Thyroid gland (tissue), 4 donors: ENCODE results near the gene FSTL4. TPM values are rescaled to one million over a fixed set of nuclear protein-coding genes. Genes with fewer than 3 reads are reported as not detected.

Source experiments
- DNase-seq, 2 donors: peaks; one replicate each; pipeline ENCODE4 v3.0.0-alpha.2; 2019
- H3K27ac ChIP-seq, 3 donors: fragments of 200-600 bp; sonication (generic); 1 replicate in 2 of 3; 2 replicates in 1 of 3; pipeline ENCODE4 v1.5.1; 2016 to 2019; ENCODE audit warnings: mild to moderate bottlenecking in 1 of 3, moderate library complexity in 1 of 3
- H3K27me3 ChIP-seq: fragments of 200-600 bp; sonication (generic); one replicate; pipeline ENCODE4 v1.5.1; 2019
- H3K36me3 ChIP-seq, 2 donors: fragments of 200-600 bp; sonication (generic); one replicate each; pipeline ENCODE4 v1.5.1; 2016 to 2019
- H3K4me1 ChIP-seq, 2 donors: fragments of 200-600 bp; sonication (generic); one replicate each; pipeline ENCODE4 v1.5.1; 2017 to 2019
- H3K4me3 ChIP-seq, 3 donors: fragments of 200-600 bp; sonication (generic); replicated peaks in 1 of 3; 1 replicate in 2 of 3; 2 replicates in 1 of 3; pipeline ENCODE4 v1.5.1; 2016; ENCODE audit warnings: mild to moderate bottlenecking in 1 of 3
- H3K9me3 ChIP-seq: fragments of 200-600 bp; sonication (generic); one replicate; pipeline ENCODE4 v1.5.1; 2017
- POLR2A ChIP-seq, 2 donors: fragments of 450-650 bp; IDR thresholded peaks; one replicate each; pipeline ENCODE4 v1.6.1; 2017; ENCODE audit warnings: antibody characterized with exemption in 2 of 2, mild to moderate bottlenecking in 2 of 2, moderate library complexity in 1 of 2
- WGBS, 2 donors: methylation state at CpG; one replicate each; pipeline ENCODE4 v1.1.5; 2017; 5-methylcytosine and 5-hydroxymethylcytosine counted together
- intact Hi-C: fragments of 100-400 bp; cut with DNase I; formaldehyde crosslinking; loops from one replicate; pipeline ENCODE4 v1.15.1; 2023
- total RNA-seq, 4 donors: library from RNA; depleted of rRNA; stranded (reverse); fragments of >200 nt; gene quantifications; one replicate each; pipeline ENCODE4 v1.2.3, GENCODE V29; 2016
- TF ChIP-seq, protein P1 (sequence below), 6 experiments: fragments of 200-600 bp in 3 of 6; fragments of 450-650 bp in 3 of 6; sonication (generic) in 3 of 6; IDR thresholded peaks; one replicate each; pipeline ENCODE4 v1.5.1; 2016 to 2019; ENCODE audit warnings: antibody characterized with exemption in 6 of 6, mild to moderate bottlenecking in 2 of 6, inconsistent platforms in 1 of 6, moderate library complexity in 1 of 6

The FSTL4 gene
- total RNA-seq, 4 donors from 2014 or later: 0.10 to 0.13 TPM; not detected in 2

DNA sequence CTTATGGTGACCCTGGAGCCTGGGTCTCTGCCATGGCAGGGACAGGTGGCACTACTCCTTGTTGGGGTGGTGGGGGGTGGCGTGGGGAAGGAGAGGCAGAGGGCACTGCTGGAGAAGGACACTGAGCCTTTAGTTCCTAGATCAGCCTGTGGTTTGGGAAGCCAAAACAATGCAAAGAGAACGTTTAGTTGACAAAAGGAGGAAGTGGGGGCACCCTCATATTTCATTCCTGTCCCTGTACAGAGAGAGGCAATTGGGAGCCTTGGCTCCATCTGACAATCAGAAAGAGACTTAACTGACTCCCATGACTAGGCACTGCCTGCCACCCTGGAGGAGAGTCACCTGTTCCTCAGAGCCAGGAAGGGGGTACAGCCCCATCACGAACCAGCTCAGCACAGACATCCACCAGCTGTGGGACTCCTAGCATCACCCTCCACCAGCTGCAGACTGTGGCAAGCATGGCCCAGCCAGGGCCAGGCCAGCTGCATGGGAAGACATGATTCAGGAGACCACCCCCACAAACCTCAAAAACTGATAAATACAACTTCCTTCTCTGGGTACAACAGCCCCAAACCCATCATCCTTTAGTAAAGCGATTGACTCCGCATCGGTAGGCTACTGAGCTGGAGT is 303.1 kb downstream of the FSTL4 start:
- intact Hi-C loops: no loop called here
- H3K9me3 ChIP-seq: no peaks in the 10 kb centered on the region
- H3K4me3 ChIP-seq: no peak overlapping the region
- no peak for TF ChIP-seq POLR2A (IDR thresholded peaks at IDR 0.05)
- TF ChIP-seq, protein P1, sequence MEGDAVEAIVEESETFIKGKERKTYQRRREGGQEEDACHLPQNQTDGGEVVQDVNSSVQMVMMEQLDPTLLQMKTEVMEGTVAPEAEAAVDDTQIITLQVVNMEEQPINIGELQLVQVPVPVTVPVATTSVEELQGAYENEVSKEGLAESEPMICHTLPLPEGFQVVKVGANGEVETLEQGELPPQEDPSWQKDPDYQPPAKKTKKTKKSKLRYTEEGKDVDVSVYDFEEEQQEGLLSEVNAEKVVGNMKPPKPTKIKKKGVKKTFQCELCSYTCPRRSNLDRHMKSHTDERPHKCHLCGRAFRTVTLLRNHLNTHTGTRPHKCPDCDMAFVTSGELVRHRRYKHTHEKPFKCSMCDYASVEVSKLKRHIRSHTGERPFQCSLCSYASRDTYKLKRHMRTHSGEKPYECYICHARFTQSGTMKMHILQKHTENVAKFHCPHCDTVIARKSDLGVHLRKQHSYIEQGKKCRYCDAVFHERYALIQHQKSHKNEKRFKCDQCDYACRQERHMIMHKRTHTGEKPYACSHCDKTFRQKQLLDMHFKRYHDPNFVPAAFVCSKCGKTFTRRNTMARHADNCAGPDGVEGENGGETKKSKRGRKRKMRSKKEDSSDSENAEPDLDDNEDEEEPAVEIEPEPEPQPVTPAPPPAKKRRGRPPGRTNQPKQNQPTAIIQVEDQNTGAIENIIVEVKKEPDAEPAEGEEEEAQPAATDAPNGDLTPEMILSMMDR (IDR thresholded peaks at IDR 0.05): no peak
- no peaks in the 10 kb centered on the region for H3K27me3 ChIP-seq
- no peaks in the 10 kb centered on the region for H3K4me1 ChIP-seq
- no peaks in the 10 kb centered on the region for H3K36me3 ChIP-seq
- WGBS, 2 donors: 78 to 84% methylated on average over 5 to 6 of the region's 6 CpGs
- no peak overlapping the region for H3K27ac ChIP-seq
- DNase-seq: no peak

DNA sequence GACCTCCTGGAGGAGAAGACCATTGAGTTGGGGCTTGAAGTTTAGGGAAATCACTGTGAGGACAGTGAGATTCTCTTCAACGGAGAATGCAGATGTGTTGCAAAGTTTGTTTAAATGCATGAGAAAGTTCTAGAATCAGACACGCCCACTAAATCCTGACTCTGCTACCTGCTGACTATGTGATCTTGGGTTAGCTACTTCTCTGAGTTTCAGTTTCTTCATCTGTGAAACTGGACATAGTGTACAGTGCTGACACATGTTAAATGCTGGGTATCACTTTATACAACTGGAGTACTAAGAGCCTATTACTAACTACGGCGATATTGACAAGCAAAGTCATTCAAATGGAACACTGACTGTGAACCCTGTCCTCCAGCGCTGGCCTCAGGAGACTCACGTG is 305.1 kb downstream of the FSTL4 start:
- 74 to 78% methylated on average over 6 of the region's 6 CpGs for WGBS, 2 donors
- no peak for DNase-seq
- no peaks in the 10 kb centered on the region for H3K36me3 ChIP-seq
- H3K9me3 ChIP-seq: no peaks in the 10 kb centered on the region
- no peaks in the 10 kb centered on the region for H3K27me3 ChIP-seq
- TF ChIP-seq POLR2A (IDR thresholded peaks at IDR 0.05): no peak
- TF ChIP-seq, protein P1 (IDR thresholded peaks at IDR 0.05): no peak
- H3K4me3 ChIP-seq: no peak overlapping the region
- H3K27ac ChIP-seq: no peak overlapping the region
- H3K4me1 ChIP-seq: no peaks in the 10 kb centered on the region
- intact Hi-C loops: no loop called here

DNA sequence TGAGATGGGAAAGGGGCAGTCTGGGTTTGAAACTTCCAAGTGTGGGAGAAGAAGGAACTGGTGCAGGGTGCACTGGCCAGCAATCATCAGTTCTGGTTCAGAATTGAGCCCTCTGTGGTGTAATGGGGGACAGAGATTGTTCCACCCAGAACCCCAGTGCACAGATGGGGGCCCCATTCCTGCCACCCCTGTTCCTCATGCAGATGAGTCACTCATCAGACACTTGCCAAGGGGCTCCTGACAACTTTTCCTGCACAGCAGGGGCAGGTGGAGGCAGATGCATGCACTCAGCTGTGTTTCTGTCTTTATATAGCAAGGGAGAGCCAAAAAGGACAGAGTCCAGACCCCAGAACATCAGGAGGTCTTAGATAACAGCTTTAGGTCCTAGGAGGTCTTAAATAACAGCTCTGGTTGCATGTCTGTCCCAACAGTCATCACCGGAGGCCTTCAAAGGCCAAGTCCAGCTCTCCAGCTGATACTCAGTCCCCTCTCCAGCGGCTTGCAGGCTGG is 307.6 kb downstream of the FSTL4 start:
- Histone ChIP-seq H3K9me3 (no peaks in the 10 kb centered on the region), H3K27ac (no peak overlapping the region), H3K4me3 (no peak overlapping the region), H3K4me1 (no peaks in the 10 kb centered on the region), H3K27me3 (no peaks in the 10 kb centered on the region), H3K36me3 (no peaks in the 10 kb centered on the region)
- 80 to 100% methylated on average over 2 of the region's 2 CpGs for whole genome bisulfite sequencing, 2 donors
- TF ChIP-seq, protein P1 (IDR thresholded peaks at IDR 0.05): no peak
- TF ChIP-seq POLR2A (IDR thresholded peaks at IDR 0.05): no peak
- intact Hi-C loops: no loop called here
- no peak for DNase-seq

DNA sequence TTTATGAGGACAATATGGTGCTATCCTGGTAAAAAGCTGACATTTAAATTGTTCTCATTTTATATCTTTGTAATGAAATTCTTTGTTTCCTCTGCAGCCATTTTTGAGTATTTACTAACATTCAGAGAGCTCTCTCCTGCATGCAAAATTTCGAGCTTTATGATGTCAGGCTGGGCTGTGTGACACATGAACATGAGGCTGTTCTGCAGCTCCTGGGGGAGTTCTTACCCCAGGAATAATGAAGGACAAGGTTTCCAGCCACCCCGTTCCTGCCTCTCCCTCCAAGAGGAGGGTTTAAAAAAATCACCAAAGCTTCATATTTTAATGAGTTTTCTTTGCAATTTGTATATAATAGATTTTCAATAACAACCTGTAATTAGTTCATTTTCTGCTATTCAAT is 308.2 kb downstream of the FSTL4 start:
- Histone ChIP-seq H3K36me3 (no peaks in the 10 kb centered on the region), H3K4me1 (no peaks in the 10 kb centered on the region), H3K9me3 (no peaks in the 10 kb centered on the region), H3K27ac (no peak overlapping the region), H3K27me3 (no peaks in the 10 kb centered on the region), H3K4me3 (no peak overlapping the region)
- WGBS, 2 donors: 55 to 83% methylated on average over 2 of the region's 2 CpGs
- no peak for TF ChIP-seq POLR2A (IDR thresholded peaks at IDR 0.05)
- TF ChIP-seq, protein P1 (IDR thresholded peaks at IDR 0.05): no peak
- intact Hi-C loops: no loop called here
- no peak for DNase-seq

DNA sequence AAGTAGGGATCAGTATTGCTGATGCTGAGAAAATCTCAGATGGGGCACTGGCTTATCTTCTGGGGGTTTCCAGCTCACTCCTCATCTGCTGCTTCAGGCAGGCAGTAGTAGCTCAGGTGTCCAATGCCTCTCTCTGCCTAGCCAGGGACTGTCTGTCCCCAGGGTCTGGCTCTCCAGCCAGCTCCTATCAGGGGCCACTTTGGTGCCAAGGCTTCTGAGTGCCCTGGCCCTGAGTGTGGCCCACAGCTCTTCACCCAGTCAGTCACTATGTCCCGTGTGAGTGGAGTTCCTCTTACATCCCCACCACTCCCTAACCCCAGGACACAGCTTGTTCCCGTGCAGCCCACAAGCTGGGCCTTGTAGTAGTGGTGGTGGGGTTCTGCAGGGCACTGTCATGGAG is 309.0 kb downstream of the FSTL4 start:
- 64 to 100% methylated on average over 2 of the region's 2 CpGs for WGBS, 2 donors
- Histone ChIP-seq H3K36me3 (no peaks in the 10 kb centered on the region), H3K4me1 (no peaks in the 10 kb centered on the region), H3K27me3 (no peaks in the 10 kb centered on the region), H3K27ac (no peak overlapping the region), H3K9me3 (no peaks in the 10 kb centered on the region), H3K4me3 (no peak overlapping the region)
- TF ChIP-seq POLR2A (IDR thresholded peaks at IDR 0.05): no peak
- TF ChIP-seq, protein P1 (IDR thresholded peaks at IDR 0.05): no peak
- intact Hi-C loops: no loop called here
- no peak for DNase-seq
